HG02759 (cell line): ENCODE data around the gene TRIM46.
"Not testable (repeated sequence)": the region's sequence is repeated elsewhere in the genome, so short reads cannot be mapped to it uniquely, and the experiment has no call there.

ENCODE experiments used
- ATAC-seq: cut with Tn5 transposase; IDR thresholded peaks from one replicate; pipeline ENCODE4 v1.9.1; 2021; ENCODE audit warnings: mild to moderate bottlenecking, moderate library complexity; ENCODE audit not compliant: unreplicated experiment

The TRIM46 gene

GRCh38 chr1:155226188-155226909 lies 52.7 kb downstream of the TRIM46 start:
- peak; percentile 27 for ATAC-seq

GRCh38 chr1:155226910-155227260 lies 53.2 kb downstream of the TRIM46 start:
- peak; percentile 29 for ATAC-seq

- ATAC-seq = peak; percentile 89
These were observed 53.8 kb downstream of the TRIM46 start for GRCh38 chr1:155227261-155228095.

- ATAC-seq = no peak
These were observed 54.4 kb downstream of the TRIM46 start for GRCh38 chr1:155228096-155228427.

GRCh38 chr1:155231302-155231701 lies 57.7 kb downstream of the TRIM46 start:
- ATAC-seq = not testable (repeated sequence)

GRCh38 chr1:155232001-155232978 lies 58.6 kb downstream of the TRIM46 start:
- not testable (repeated sequence) for ATAC-seq

- not testable (repeated sequence) for ATAC-seq
These were observed 59.9 kb downstream of the TRIM46 start for GRCh38 chr1:155233502-155233901.
